Measurements from ENCODE around the gene TGM1.

DNA sequence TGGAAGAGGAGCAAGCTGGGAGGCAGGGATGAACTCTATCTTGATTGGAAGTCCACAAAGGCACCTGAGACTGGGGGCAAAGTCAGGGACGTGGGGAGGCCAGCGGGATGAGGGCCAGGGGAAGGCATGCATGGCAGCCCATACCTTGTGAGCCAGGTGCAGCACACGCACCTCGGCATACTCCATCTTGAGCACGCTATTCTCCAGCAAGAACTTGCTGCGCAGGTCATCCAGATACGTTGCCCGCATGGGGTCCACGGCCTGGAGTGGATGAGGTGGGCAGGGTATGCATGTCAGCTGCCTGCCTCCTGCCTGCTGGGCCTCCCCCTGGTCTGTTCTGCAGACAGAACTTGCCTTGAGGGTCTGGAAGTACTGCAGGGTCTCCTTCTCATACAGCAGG lies 4.5 kb upstream of the TGM1 start:
- TF ChIP-seq, protein P1, sequence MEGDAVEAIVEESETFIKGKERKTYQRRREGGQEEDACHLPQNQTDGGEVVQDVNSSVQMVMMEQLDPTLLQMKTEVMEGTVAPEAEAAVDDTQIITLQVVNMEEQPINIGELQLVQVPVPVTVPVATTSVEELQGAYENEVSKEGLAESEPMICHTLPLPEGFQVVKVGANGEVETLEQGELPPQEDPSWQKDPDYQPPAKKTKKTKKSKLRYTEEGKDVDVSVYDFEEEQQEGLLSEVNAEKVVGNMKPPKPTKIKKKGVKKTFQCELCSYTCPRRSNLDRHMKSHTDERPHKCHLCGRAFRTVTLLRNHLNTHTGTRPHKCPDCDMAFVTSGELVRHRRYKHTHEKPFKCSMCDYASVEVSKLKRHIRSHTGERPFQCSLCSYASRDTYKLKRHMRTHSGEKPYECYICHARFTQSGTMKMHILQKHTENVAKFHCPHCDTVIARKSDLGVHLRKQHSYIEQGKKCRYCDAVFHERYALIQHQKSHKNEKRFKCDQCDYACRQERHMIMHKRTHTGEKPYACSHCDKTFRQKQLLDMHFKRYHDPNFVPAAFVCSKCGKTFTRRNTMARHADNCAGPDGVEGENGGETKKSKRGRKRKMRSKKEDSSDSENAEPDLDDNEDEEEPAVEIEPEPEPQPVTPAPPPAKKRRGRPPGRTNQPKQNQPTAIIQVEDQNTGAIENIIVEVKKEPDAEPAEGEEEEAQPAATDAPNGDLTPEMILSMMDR (IDR thresholded peaks at IDR 0.05; ENCODE audit: poor library complexity) = no peak
- no peak for TF ChIP-seq EZH2phosphoT487 (IDR thresholded peaks at IDR 0.05; ENCODE audit: low read depth, severe bottlenecking, unreplicated experiment)

All from hepatocyte (in vitro differentiated cells).